ACC112 (cell line): Measurements from ENCODE around the gene ARHGEF40.
"Not testable (repeated sequence)": the region's sequence is repeated elsewhere in the genome, so short reads cannot be mapped to it uniquely, and the experiment has no call there.

Experiments
- H2AFZ ChIP-seq: fragments of 200-600 bp; sonication (generic); one replicate; pipeline ENCODE4 v1.6.0; 2017; ENCODE audit warnings: antibody characterized with exemption, low read length; ENCODE audit not compliant: unreplicated experiment
- H3K27ac ChIP-seq: fragments of 200-600 bp; sonication (generic); 2 replicates; pipeline ENCODE4 v1.5.1; 2014; ENCODE audit warnings: low read depth, mild to moderate bottlenecking, antibody characterized with exemption, low read length, moderate library complexity
- H3K27me3 ChIP-seq: fragments of 200-600 bp; sonication (generic); 2 replicates; pipeline ENCODE4 v1.6.1; 2014; ENCODE audit warnings: mild to moderate bottlenecking, antibody characterized with exemption, low read length, moderate library complexity, mixed read lengths; ENCODE audit not compliant: insufficient read depth
- H3K36me3 ChIP-seq: fragments of 200-600 bp; sonication (generic); 2 replicates; pipeline ENCODE4 v1.6.1; 2016; ENCODE audit warnings: mild to moderate bottlenecking, antibody characterized with exemption, low read length, moderate library complexity, mixed read lengths; ENCODE audit not compliant: insufficient read depth
- H3K4me1 ChIP-seq: fragments of 200-600 bp; sonication (generic); one replicate; pipeline ENCODE4 v1.6.1; 2016; ENCODE audit warnings: low read length, mixed read lengths; ENCODE audit not compliant: insufficient read depth, unreplicated experiment, control insufficient read depth
- H3K4me3 ChIP-seq: fragments of 200-600 bp; sonication (generic); 2 replicates; pipeline ENCODE4 v1.5.1; 2014; ENCODE audit warnings: mild to moderate bottlenecking, low read depth, low read length
- H3K79me2 ChIP-seq: fragments of 200-600 bp; sonication (generic); one replicate; pipeline ENCODE4 v1.6.0; 2016; ENCODE audit warnings: low read length; ENCODE audit not compliant: control insufficient read depth, unreplicated experiment, insufficient read depth

ARHGEF40 gene

GRCh38 chr14:21040370-21040925 is 29.7 kb upstream of the ARHGEF40 start:
- Histone ChIP-seq H3K27me3 (peaks cover 17% of the 10 kb centered on the region), H3K27ac (no peak overlapping the region), H3K36me3 (no peaks in the 10 kb centered on the region), H2AFZ (no peak overlapping the region), H3K4me3 (no peak overlapping the region), H3K4me1 (peaks cover 10% of the 10 kb centered on the region), H3K79me2 (no peaks in the 10 kb centered on the region)

- not testable (repeated sequence) for H2AFZ ChIP-seq, H3K79me2 ChIP-seq, H3K4me3 ChIP-seq, H3K27ac ChIP-seq, H3K36me3 ChIP-seq, H3K4me1 ChIP-seq
- H3K27me3 ChIP-seq, result peaks cover 14% of the 10 kb centered on the region
These were observed 29.2 kb upstream of the ARHGEF40 start for GRCh38 chr14:21040941-21041340.

GRCh38 chr14:21041676-21042433 is 28.2 kb upstream of the ARHGEF40 start, which contains the start of gene RNASE7:
TSS of gene RNASE7 (plus strand) at chr14:21042362. CDS start at chr14:21042993, 631 bp downstream.
- Histone ChIP-seq H3K27me3 (peaks cover 6% of the 10 kb centered on the region), H3K36me3 (no peaks in the 10 kb centered on the region), H3K4me3 (no peak within 1 kb of the TSS), H2AFZ (no peak within 1 kb of the TSS), H3K27ac (no peak within 1 kb of the TSS), H3K4me1 (peaks cover 10% of the 10 kb centered on the region), H3K79me2 (no peaks in the 10 kb centered on the region)

- no peaks in the 10 kb centered on the region; the same call in 1 of the 2 replicates for H3K27me3 ChIP-seq
- H3K79me2 ChIP-seq, result no peaks in the 10 kb centered on the region
- no peak overlapping the region for H3K4me3 ChIP-seq
- H3K27ac ChIP-seq, result no peak overlapping the region
- H3K4me1 ChIP-seq, result peaks cover 10% of the 10 kb centered on the region
- no peak overlapping the region for H2AFZ ChIP-seq
- no peaks in the 10 kb centered on the region for H3K36me3 ChIP-seq
These were observed 27.2 kb upstream of the ARHGEF40 start for GRCh38 chr14:21042918-21043317.

GRCh38 chr14:21043387-21043973 is 26.6 kb upstream of the ARHGEF40 start:
- Histone ChIP-seq H3K36me3 (no peaks in the 10 kb centered on the region), H3K4me3 (no peak overlapping the region), H3K27ac (no peak overlapping the region), H3K27me3 (no peaks in the 10 kb centered on the region; the same call in 1 of the 2 replicates), H3K4me1 (peaks cover 10% of the 10 kb centered on the region), H2AFZ (no peak overlapping the region), H3K79me2 (no peaks in the 10 kb centered on the region)

GRCh38 chr14:21043974-21044618 is 26.0 kb upstream of the ARHGEF40 start:
- Histone ChIP-seq H3K79me2 (no peaks in the 10 kb centered on the region), H3K4me3 (no peak overlapping the region), H2AFZ (no peak overlapping the region), H3K27ac (no peak overlapping the region), H3K4me1 (peaks cover 10% of the 10 kb centered on the region), H3K27me3 (no peaks in the 10 kb centered on the region; the same call in 1 of the 2 replicates), H3K36me3 (no peaks in the 10 kb centered on the region)

GRCh38 chr14:21047378-21047781 is 22.7 kb upstream of the ARHGEF40 start:
- no peak overlapping the region for H3K27ac ChIP-seq
- H3K4me1 ChIP-seq, result peaks cover 4% of the 10 kb centered on the region
- H3K27me3 ChIP-seq, result no peaks in the 10 kb centered on the region; the same call in 1 of the 2 replicates
- H3K36me3 ChIP-seq, result no peaks in the 10 kb centered on the region
- no peak overlapping the region for H2AFZ ChIP-seq
- H3K4me3 ChIP-seq, result no peak overlapping the region
- H3K79me2 ChIP-seq, result no peaks in the 10 kb centered on the region

GRCh38 chr14:21048638-21049037 is 21.5 kb upstream of the ARHGEF40 start:
- Histone ChIP-seq H3K36me3 (no peaks in the 10 kb centered on the region), H2AFZ (no peak overlapping the region), H3K4me1 (peaks cover 4% of the 10 kb centered on the region), H3K27me3 (no peaks in the 10 kb centered on the region; the same call in 1 of the 2 replicates), H3K79me2 (no peaks in the 10 kb centered on the region), H3K27ac (no peak overlapping the region), H3K4me3 (no peak overlapping the region)

GRCh38 chr14:21049271-21049673 is 20.8 kb upstream of the ARHGEF40 start:
- Histone ChIP-seq H2AFZ (no peak overlapping the region), H3K36me3 (no peaks in the 10 kb centered on the region), H3K4me1 (peaks cover 4% of the 10 kb centered on the region), H3K27ac (no peak overlapping the region), H3K4me3 (no peak overlapping the region), H3K27me3 (no peaks in the 10 kb centered on the region; the same call in 1 of the 2 replicates), H3K79me2 (no peaks in the 10 kb centered on the region)

GRCh38 chr14:21050597-21050996 is 19.5 kb upstream of the ARHGEF40 start:
- Histone ChIP-seq H3K4me3 (no peak overlapping the region), H2AFZ (no peak overlapping the region), H3K27ac (no peak overlapping the region), H3K4me1 (peaks cover 4% of the 10 kb centered on the region), H3K79me2 (no peaks in the 10 kb centered on the region), H3K27me3 (no peaks in the 10 kb centered on the region; the same call in 1 of the 2 replicates), H3K36me3 (no peaks in the 10 kb centered on the region)
